ENCODE data around the gene LY6G5C.
A peak's percentile ranks its signal among the peaks of the same experiment; 100 is the strongest.

Gene LY6G5C

GRCh38 chr6:31707701-31708100, 26.8 kb upstream of the LY6G5C start:
- Histone ChIP-seq H3K36me3 (ENCODE audit: insufficient read depth) (no peaks in the 10 kb centered on the region), H4K20me1 (ENCODE audit: insufficient read depth) (no peaks in the 10 kb centered on the region), H3K4me2 (no peak overlapping the region), H3K27me3 (ENCODE audit: insufficient read depth, low read depth) (0 out of 2 replicates have a peak, but pooled peaks cover 2% of the 10 kb centered on the region), H3K4me1 (ENCODE audit: low read depth, poor library complexity, severe bottlenecking) (peaks cover 13% of the 10 kb centered on the region), H2AFZ (ENCODE audit: low read depth) (no peak overlapping the region), H3K79me2 (ENCODE audit: insufficient read depth, low read depth) (0 out of 2 replicates have a peak, but pooled peaks cover under 1% of the 10 kb centered on the region), H3K9ac (no peak overlapping the region), H3K4me3 (IDR thresholded peaks at IDR 0.05; ENCODE audit: insufficient read depth, low read depth, low read length) (no peak overlapping the region), H3K27ac (no peak overlapping the region)
- TF ChIP-seq, protein P1, sequence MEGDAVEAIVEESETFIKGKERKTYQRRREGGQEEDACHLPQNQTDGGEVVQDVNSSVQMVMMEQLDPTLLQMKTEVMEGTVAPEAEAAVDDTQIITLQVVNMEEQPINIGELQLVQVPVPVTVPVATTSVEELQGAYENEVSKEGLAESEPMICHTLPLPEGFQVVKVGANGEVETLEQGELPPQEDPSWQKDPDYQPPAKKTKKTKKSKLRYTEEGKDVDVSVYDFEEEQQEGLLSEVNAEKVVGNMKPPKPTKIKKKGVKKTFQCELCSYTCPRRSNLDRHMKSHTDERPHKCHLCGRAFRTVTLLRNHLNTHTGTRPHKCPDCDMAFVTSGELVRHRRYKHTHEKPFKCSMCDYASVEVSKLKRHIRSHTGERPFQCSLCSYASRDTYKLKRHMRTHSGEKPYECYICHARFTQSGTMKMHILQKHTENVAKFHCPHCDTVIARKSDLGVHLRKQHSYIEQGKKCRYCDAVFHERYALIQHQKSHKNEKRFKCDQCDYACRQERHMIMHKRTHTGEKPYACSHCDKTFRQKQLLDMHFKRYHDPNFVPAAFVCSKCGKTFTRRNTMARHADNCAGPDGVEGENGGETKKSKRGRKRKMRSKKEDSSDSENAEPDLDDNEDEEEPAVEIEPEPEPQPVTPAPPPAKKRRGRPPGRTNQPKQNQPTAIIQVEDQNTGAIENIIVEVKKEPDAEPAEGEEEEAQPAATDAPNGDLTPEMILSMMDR (conservative IDR thresholded peaks at IDR 0.05; ENCODE audit: low read depth, low read length), result no peak

DNA sequence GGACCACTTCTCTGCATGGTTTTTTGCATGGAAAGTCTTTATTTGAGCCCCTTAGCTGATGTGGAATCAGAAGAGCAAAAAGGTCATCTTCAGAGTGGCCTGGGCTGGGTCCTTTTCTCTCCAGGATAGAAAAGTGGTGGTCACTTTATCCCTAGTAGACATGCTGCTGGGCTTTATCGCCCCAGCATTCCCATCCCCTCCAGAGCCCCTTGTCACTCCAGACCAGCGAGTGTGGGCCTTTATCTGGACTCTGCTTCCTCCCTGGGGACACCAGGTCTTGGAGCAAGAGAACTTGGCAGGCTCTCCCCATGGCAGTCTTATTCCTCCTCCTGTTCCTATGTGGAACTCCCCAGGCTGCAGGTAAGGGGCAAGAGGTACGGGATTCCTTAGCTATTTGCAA, 25.7 kb upstream of the LY6G5C start, which contains the start of gene LY6G6F:
Gene LY6G6F (plus strand): TSS at position 268 of the 400 bp plus-strand sequence. CDS start 41 bp downstream, at position 309.
- Histone ChIP-seq H3K9ac (no peak within 1 kb of the TSS), H3K27ac (no peak within 1 kb of the TSS), H3K4me1 (ENCODE audit: low read depth, poor library complexity, severe bottlenecking) (peaks cover 17% of the 10 kb centered on the region), H3K27me3 (ENCODE audit: insufficient read depth, low read depth) (0 out of 2 replicates have a peak, but pooled peaks cover 2% of the 10 kb centered on the region), H2AFZ (ENCODE audit: low read depth) (no peak within 1 kb of the TSS), H4K20me1 (ENCODE audit: insufficient read depth) (no peaks in the 10 kb centered on the region), H3K36me3 (ENCODE audit: insufficient read depth) (no peaks in the 10 kb centered on the region), H3K79me2 (ENCODE audit: insufficient read depth, low read depth) (0 out of 2 replicates have a peak, but pooled peaks cover 11% of the 10 kb centered on the region), H3K4me2 (no peak within 1 kb of the TSS), H3K4me3 (IDR thresholded peaks at IDR 0.05; ENCODE audit: insufficient read depth, low read depth, low read length) (no peak within 1 kb of the TSS)
- TF ChIP-seq, protein P1 (conservative IDR thresholded peaks at IDR 0.05; ENCODE audit: low read depth, low read length), result no peak

- Histone ChIP-seq H3K79me2 (ENCODE audit: insufficient read depth, low read depth) (0 out of 2 replicates have a peak, but pooled peaks cover 11% of the 10 kb centered on the region), H3K9ac (no peak overlapping the region), H2AFZ (ENCODE audit: low read depth) (no peak overlapping the region), H3K4me1 (ENCODE audit: low read depth, poor library complexity, severe bottlenecking) (peaks cover 20% of the 10 kb centered on the region), H3K27ac (no peak overlapping the region), H3K27me3 (ENCODE audit: insufficient read depth, low read depth) (0 out of 2 replicates have a peak, but pooled peaks cover 2% of the 10 kb centered on the region), H3K4me3 (IDR thresholded peaks at IDR 0.05; ENCODE audit: insufficient read depth, low read depth, low read length) (no peak overlapping the region), H4K20me1 (ENCODE audit: insufficient read depth) (no peaks in the 10 kb centered on the region), H3K4me2 (no peak overlapping the region), H3K36me3 (ENCODE audit: insufficient read depth) (no peaks in the 10 kb centered on the region)
- TF ChIP-seq, protein P1 (conservative IDR thresholded peaks at IDR 0.05; ENCODE audit: low read depth, low read length), result no peak
These were observed 25.1 kb upstream of the LY6G5C start for GRCh38 chr6:31705931-31706330.

GRCh38 chr6:31702819-31703716, 22.2 kb upstream of the LY6G5C start, which contains the start of gene ABHD16A:
Gene ABHD16A (minus strand): TSS chr6:31703324. CDS start chr6:31703281, 43 bp downstream.
- Histone ChIP-seq H3K79me2 (ENCODE audit: insufficient read depth, low read depth) (0 out of 2 replicates have a peak, but pooled peaks cover 11% of the 10 kb centered on the region), H3K4me1 (ENCODE audit: low read depth, poor library complexity, severe bottlenecking) (peaks cover 18% of the 10 kb centered on the region), H2AFZ (ENCODE audit: low read depth) (peak within 1 kb of the TSS; percentile 92), H3K9ac (peak within 1 kb of the TSS; percentile 79), H3K4me2 (peak within 1 kb of the TSS; percentile 77), H3K36me3 (ENCODE audit: insufficient read depth) (no peaks in the 10 kb centered on the region), H3K27ac (peak within 1 kb of the TSS; percentile 62), H4K20me1 (ENCODE audit: insufficient read depth) (no peaks in the 10 kb centered on the region), H3K4me3 (IDR thresholded peaks at IDR 0.05; ENCODE audit: insufficient read depth, low read depth, low read length) (no peak within 1 kb of the TSS), H3K27me3 (ENCODE audit: insufficient read depth, low read depth) (0 out of 2 replicates have a peak, but pooled peaks cover 2% of the 10 kb centered on the region)
- TF ChIP-seq, protein P1 (conservative IDR thresholded peaks at IDR 0.05; ENCODE audit: low read depth, low read length), result no peak
